Esophagus muscularis mucosa (tissue), 4 donors: ENCODE data around the gene OBSCN.

Experiments
- EP300 ChIP-seq: sonication (generic); formaldehyde crosslinking; IDR thresholded peaks from one replicate; pipeline ENCODE4 v1.6.1; 2017; ENCODE audit warnings: antibody characterized with exemption
- POLR2A ChIP-seq: fragments of 450-650 bp; IDR thresholded peaks from one replicate; pipeline ENCODE4 v1.6.1; 2017; ENCODE audit warnings: antibody characterized with exemption, moderate library complexity, mild to moderate bottlenecking, low read depth
- POLR2AphosphoS5 ChIP-seq, 2 donors: sonication (generic); formaldehyde crosslinking; IDR thresholded peaks; one replicate each; pipeline ENCODE4 v1.6.1; 2017; ENCODE audit warnings: antibody characterized with exemption in 2 of 2
- TF ChIP-seq, protein P1 (sequence below), 3 experiments: fragments of 200-600 bp in 2 of 3; fragments of 450-650 bp in 1 of 3; sonication (generic) in 2 of 3; IDR thresholded peaks; one replicate each; pipeline ENCODE4 v1.5.1; 2017 to 2019; ENCODE audit warnings: antibody characterized with exemption in 3 of 3, mild to moderate bottlenecking in 2 of 3, moderate library complexity in 1 of 3

DNA sequence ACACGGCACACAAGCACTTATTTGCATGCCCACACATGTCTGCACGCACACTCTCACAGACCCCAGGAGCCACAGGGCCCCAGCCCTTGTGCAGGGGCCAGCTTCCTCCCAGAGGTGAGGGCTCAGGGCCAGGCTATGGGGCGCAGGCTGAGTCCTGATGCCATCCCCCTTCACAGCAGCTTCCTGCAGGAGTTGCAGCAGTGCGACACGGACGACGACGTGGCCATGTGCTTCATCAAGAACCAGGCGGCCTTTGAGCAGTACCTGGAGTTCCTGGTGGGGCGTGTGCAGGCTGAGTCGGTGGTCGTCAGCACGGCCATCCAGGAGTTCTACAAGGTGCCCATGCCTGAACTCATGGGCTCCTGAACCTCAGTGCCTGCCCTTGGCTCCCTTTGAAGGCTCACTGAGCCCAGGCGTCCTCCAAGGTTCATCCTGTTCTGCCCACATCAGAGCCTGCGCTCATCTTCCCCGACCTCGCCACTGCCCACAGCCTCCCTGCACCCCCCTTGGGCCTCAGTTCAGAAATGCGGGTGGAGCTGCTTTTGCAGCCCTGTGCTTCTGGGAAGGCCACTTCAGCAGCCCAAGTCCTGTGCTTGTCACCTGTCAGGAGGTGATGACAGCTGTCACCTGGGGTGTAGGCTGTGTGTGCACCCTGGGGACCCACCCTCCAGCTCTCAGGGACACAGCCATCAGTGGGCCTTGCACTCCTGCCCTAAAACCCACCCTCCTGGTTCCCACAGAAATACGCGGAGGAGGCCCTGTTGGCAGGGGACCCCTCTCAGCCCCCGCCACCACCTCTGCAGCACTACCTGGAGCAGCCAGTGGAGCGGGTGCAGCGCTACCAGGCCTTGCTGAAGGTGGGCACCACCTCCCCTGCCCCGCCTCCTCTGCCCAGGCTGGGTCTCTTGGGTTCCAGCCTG lies 132.2 kb downstream of the OBSCN start:
- TF ChIP-seq, protein P1, sequence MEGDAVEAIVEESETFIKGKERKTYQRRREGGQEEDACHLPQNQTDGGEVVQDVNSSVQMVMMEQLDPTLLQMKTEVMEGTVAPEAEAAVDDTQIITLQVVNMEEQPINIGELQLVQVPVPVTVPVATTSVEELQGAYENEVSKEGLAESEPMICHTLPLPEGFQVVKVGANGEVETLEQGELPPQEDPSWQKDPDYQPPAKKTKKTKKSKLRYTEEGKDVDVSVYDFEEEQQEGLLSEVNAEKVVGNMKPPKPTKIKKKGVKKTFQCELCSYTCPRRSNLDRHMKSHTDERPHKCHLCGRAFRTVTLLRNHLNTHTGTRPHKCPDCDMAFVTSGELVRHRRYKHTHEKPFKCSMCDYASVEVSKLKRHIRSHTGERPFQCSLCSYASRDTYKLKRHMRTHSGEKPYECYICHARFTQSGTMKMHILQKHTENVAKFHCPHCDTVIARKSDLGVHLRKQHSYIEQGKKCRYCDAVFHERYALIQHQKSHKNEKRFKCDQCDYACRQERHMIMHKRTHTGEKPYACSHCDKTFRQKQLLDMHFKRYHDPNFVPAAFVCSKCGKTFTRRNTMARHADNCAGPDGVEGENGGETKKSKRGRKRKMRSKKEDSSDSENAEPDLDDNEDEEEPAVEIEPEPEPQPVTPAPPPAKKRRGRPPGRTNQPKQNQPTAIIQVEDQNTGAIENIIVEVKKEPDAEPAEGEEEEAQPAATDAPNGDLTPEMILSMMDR (IDR thresholded peaks at IDR 0.05), result no peak
- TF ChIP-seq POLR2AphosphoS5 (IDR thresholded peaks at IDR 0.05), result no peak
- TF ChIP-seq POLR2A, result no peak
- TF ChIP-seq EP300, result no peak
